ENCODE measurements around the gene NEK11. TPM values are rescaled to one million over a fixed set of nuclear protein-coding genes. Genes with fewer than 3 reads are reported as not detected.
"Not testable (repeated sequence)": the region's sequence is repeated elsewhere in the genome, so short reads cannot be mapped to it uniquely, and the experiment has no call there.

Gene NEK11
- total RNA-seq, 2 donors from 2014 or later, result 0.20 to 6.0 TPM

DNA sequence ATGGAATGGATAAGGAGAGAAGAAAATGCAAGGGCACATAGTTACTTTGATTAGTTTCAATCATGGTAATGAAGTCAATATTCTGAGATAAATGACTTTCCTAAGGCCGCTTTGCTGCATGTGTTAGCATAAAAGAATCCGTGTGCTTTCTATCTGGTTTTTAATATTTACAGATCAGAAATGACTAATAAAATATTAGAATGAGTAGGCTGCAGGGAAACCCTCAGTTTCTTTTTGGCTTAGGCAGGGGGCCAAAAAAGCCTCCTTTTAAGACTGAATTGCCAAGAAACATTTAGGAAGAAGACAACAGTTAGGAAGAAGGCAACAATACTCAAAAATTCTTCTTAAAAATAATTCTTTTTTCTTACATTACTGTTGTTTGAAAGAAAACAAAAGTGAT lies 11.6 kb downstream of the NEK11 start:
- peaks cover 2% of the 10 kb centered on the region for H3K9me3 Mint-ChIP-seq
- no peak for TF ChIP-seq CTCF (conservative IDR thresholded peaks at IDR 0.05)
- DNase-seq, result no peak
- H3K9me3 ChIP-seq (ENCODE audit: control insufficient read depth, low read length), result no peaks in the 10 kb centered on the region
- 89% methylated on average over 2 of the region's 2 CpGs; no CpG with 5 or more reads in 1 of the 2 experiments for WGBS, 2 experiments (ENCODE audit: insufficient coverage in 1 of 2, insufficient read length in 1 of 2)
- no peaks in the 10 kb centered on the region for H3K4me1 Mint-ChIP-seq
- no peaks in the 10 kb centered on the region for H3K27me3 ChIP-seq (ENCODE audit: control insufficient read depth, insufficient read depth, low read length, poor library complexity, severe bottlenecking)
- H3K9ac ChIP-seq (ENCODE audit: extremely low read depth, low read length, poor library complexity, severe bottlenecking), result no peak overlapping the region
- no peaks in the 10 kb centered on the region for H3K4me1 ChIP-seq (ENCODE audit: control insufficient read depth, insufficient read depth, low read length)
- H3K27ac ChIP-seq (ENCODE audit: low read depth, low read length), result no peak overlapping the region
- no peak overlapping the region for H3K4me3 ChIP-seq (ENCODE audit: low read length)
- no peaks in the 10 kb centered on the region for H3K27me3 Mint-ChIP-seq (ENCODE audit: insufficient read depth)
- no peaks in the 10 kb centered on the region for H3K36me3 ChIP-seq (ENCODE audit: control insufficient read depth, insufficient read depth, low read length)
- H3K36me3 Mint-ChIP-seq (ENCODE audit: low read depth), result peaks cover 10% of the 10 kb centered on the region
- no peak overlapping the region for H3K27ac Mint-ChIP-seq
- H3K4me3 Mint-ChIP-seq, result no peak overlapping the region

GRCh38 chr3:131042271-131042985 lies 15.8 kb downstream of the NEK11 start:
- H3K27me3 Mint-ChIP-seq (ENCODE audit: insufficient read depth); H3K4me3 ChIP-seq (ENCODE audit: low read length); H3K9ac ChIP-seq (ENCODE audit: extremely low read depth, low read length, poor library complexity, severe bottlenecking); H3K27ac ChIP-seq (ENCODE audit: low read depth, low read length); H3K4me1 ChIP-seq (ENCODE audit: control insufficient read depth, insufficient read depth, low read length); H3K36me3 ChIP-seq (ENCODE audit: control insufficient read depth, insufficient read depth, low read length); H3K4me3 Mint-ChIP-seq; H3K27ac Mint-ChIP-seq; H3K27me3 ChIP-seq (ENCODE audit: control insufficient read depth, insufficient read depth, low read length, poor library complexity, severe bottlenecking); H3K4me1 Mint-ChIP-seq; H3K9me3 ChIP-seq (ENCODE audit: control insufficient read depth, low read length); H3K9me3 Mint-ChIP-seq: not testable (repeated sequence)
- DNase-seq, result peak; percentile 60
- peaks cover 15% of the 10 kb centered on the region for H3K36me3 Mint-ChIP-seq (ENCODE audit: low read depth)
- WGBS, 2 experiments (ENCODE audit: insufficient coverage in 1 of 2, insufficient read length in 1 of 2), result 85 to 94% methylated on average over 2 to 10 of the region's 10 CpGs

- Mint-ChIP-seq H3K4me3 (no peak overlapping the region), H3K9me3 (peaks cover 8% of the 10 kb centered on the region), H3K27me3 (ENCODE audit: insufficient read depth) (no peaks in the 10 kb centered on the region), H3K4me1 (no peaks in the 10 kb centered on the region), H3K36me3 (ENCODE audit: low read depth) (peaks cover 10% of the 10 kb centered on the region), H3K27ac (no peak overlapping the region)
- Histone ChIP-seq H3K9me3 (ENCODE audit: control insufficient read depth, low read length) (no peaks in the 10 kb centered on the region), H3K4me3 (ENCODE audit: low read length) (no peak overlapping the region), H3K27me3 (ENCODE audit: control insufficient read depth, insufficient read depth, low read length, poor library complexity, severe bottlenecking) (no peaks in the 10 kb centered on the region), H3K27ac (ENCODE audit: low read depth, low read length) (no peak overlapping the region), H3K4me1 (ENCODE audit: control insufficient read depth, insufficient read depth, low read length) (no peaks in the 10 kb centered on the region), H3K36me3 (ENCODE audit: control insufficient read depth, insufficient read depth, low read length) (no peaks in the 10 kb centered on the region), H3K9ac (ENCODE audit: extremely low read depth, low read length, poor library complexity, severe bottlenecking) (no peak overlapping the region)
- 67 to 91% methylated on average over 1 to 2 of the region's 2 CpGs for WGBS, 2 experiments (ENCODE audit: insufficient coverage in 1 of 2, insufficient read length in 1 of 2)
- TF ChIP-seq CTCF (conservative IDR thresholded peaks at IDR 0.05), result peak; percentile 50
- peak; percentile 70 for DNase-seq
Observed at GRCh38 chr3:131047582-131047981, 20.9 kb downstream of the NEK11 start.
